Small intestine (tissue), 16 donors: Measurements from ENCODE around the gene SLFN12L. TPM values are rescaled to one million over a fixed set of nuclear protein-coding genes. Genes with fewer than 3 reads are reported as not detected.

Source experiments
- DNase-seq, 2 donors: peaks; one replicate each; pipeline versions ENCODE4 v3.0.0 to v3.0.0-alpha.2; 2013
- FAIRE-seq: peaks from 2 replicates; lab custom pipeline; 2012; peaks lifted over from hg19 to GRCh38; lab: Jason Lieb, UNC
- H3K27ac ChIP-seq, 3 donors: one replicate each; pipeline ENCODE4 v1.5.1; 2013; ENCODE audit warnings: low read length in 2 of 3, mild to moderate bottlenecking in 2 of 3, control low read depth in 1 of 3, inconsistent platforms in 1 of 3, low read depth in 1 of 3, moderate library complexity in 1 of 3
- H3K27me3 ChIP-seq, 3 donors: one replicate each; pipeline ENCODE4 v1.6.1; 2013; ENCODE audit warnings: low read length in 3 of 3, inconsistent platforms in 1 of 3; ENCODE audit not compliant: control insufficient read depth in 3 of 3, insufficient read depth in 3 of 3
- H3K36me3 ChIP-seq, 3 donors: one replicate each; pipeline ENCODE4 v1.6.1; 2013; ENCODE audit warnings: low read length in 3 of 3, inconsistent platforms in 1 of 3, low read depth in 1 of 3, mild to moderate bottlenecking in 1 of 3, moderate library complexity in 1 of 3; ENCODE audit not compliant: control insufficient read depth in 3 of 3, insufficient read depth in 2 of 3
- H3K4me1 ChIP-seq, 3 donors: one replicate each; pipeline ENCODE4 v1.6.1; 2013; ENCODE audit warnings: low read length in 2 of 3, inconsistent platforms in 1 of 3, low read depth in 1 of 3, mild to moderate bottlenecking in 1 of 3, moderate library complexity in 1 of 3; ENCODE audit not compliant: control insufficient read depth in 3 of 3, insufficient read depth in 2 of 3
- H3K4me3 ChIP-seq, 3 donors: one replicate each; pipeline ENCODE4 v1.5.1; 2013; ENCODE audit warnings: low read length in 3 of 3, control low read depth in 1 of 3, inconsistent platforms in 1 of 3, low read depth in 1 of 3, mild to moderate bottlenecking in 1 of 3, moderate library complexity in 1 of 3
- H3K9me3 ChIP-seq, 2 donors: one replicate each; pipeline ENCODE4 v1.6.1; 2013; ENCODE audit warnings: low read depth in 1 of 2, low read length in 1 of 2; ENCODE audit not compliant: control insufficient read depth in 2 of 2, insufficient read depth in 1 of 2
- WGBS, 3 donors: extraction: QIAGEN DNeasy Blood & Tissue Kit; methylation state at CpG; one replicate each; pipeline ENCODE4 v1.1.7; 2013; 5-methylcytosine and 5-hydroxymethylcytosine counted together
- long read RNA-seq, 10 donors: transcript quantifications; one replicate each; lab custom pipeline, GENCODE V29; 2026
- polyA plus RNA-seq, 4 donors: library from polyadenylated mRNA; stranded (reverse) in 3 of 4; unstranded in 1 of 4; fragments of 200-250 nt in 3 of 4; fragments of 120-200 nt in 1 of 4; gene quantifications; one replicate each; pipeline versions ENCODE4 v1.2.1 to v1.2.3, GENCODE V29; 2013
- donor health status: healthy with polysubstance abuse.
- donor health status: control.
- donor health status: control.
- donor health status: Bipolar disorder and iron deficiency.
- donor health status: healthy.

Gene SLFN12L
- under 1 TPM in 2 of 4 donors, not detected in 2; 0.34 to 0.83 TPM for polyA plus RNA-seq
- long read RNA-seq, donor 1: 0 reads
- long read RNA-seq, donor 2: 0 reads
- long read RNA-seq, donor 3: 0 reads
- long read RNA-seq, donor 4: 0 reads
- long read RNA-seq, donor 5: 0 reads
- long read RNA-seq, donor 6: 0 reads
- long read RNA-seq, donor 7: 0 reads
- long read RNA-seq, donor 8: 0 reads
- long read RNA-seq, donor 9: 0 reads
- long read RNA-seq, donor 10: 0 reads

GRCh38 chr17:35537601-35538141, at the start of gene SLFN12L:
SLFN12L (minus strand) TSS chr17:35537678; CDS start chr17:35522364, 15,314 bp downstream.
- DNase-seq: peak in 1 of 2 donors; percentile 60

GRCh38 chr17:35586569-35587073, 49.1 kb upstream of the SLFN12L start:
- DNase-seq: no peak
- H3K4me1 ChIP-seq: peaks cover 0 to 17% (median 2%) of the 10 kb centered on the region in 3 donors
- H3K27me3 ChIP-seq: peaks cover 0 to 2% (median 0%) of the 10 kb centered on the region in 3 donors
- no peak for FAIRE-seq
- H3K4me3 ChIP-seq: peak overlapping the region in 2 of 3 donors; percentile 83 to 89
- 27 to 35% (median 29%) methylated on average over 7 of the region's 7 CpGs for WGBS, 3 donors
- H3K27ac ChIP-seq: peak overlapping the region; percentile 79 to 98 (median 90)
- H3K36me3 ChIP-seq: no peaks in the 10 kb centered on the region
- H3K9me3 ChIP-seq: no peaks in the 10 kb centered on the region

More at GRCh38 chr17:35537601-35538141, at the start of gene SLFN12L:
- no peaks in the 10 kb centered on the region for H3K4me1 ChIP-seq
- peaks cover 0 to 3% (median 0%) of the 10 kb centered on the region in 3 donors for H3K27me3 ChIP-seq
- no peaks in the 10 kb centered on the region for H3K36me3 ChIP-seq
- 41 to 75% (median 68%) methylated on average over 2 of the region's 2 CpGs for WGBS, 3 donors
- no peak for FAIRE-seq
- peak within 1 kb of the TSS in 2 of 3 donors; percentile 5 to 28 for H3K4me3 ChIP-seq
- no peaks in the 10 kb centered on the region for H3K9me3 ChIP-seq
- peak within 1 kb of the TSS in 2 of 3 donors; percentile 69 to 93 for H3K27ac ChIP-seq

- FAIRE-seq: no peak
- Histone ChIP-seq H3K36me3 (no peaks in the 10 kb centered on the region), H3K4me3 (no peak overlapping the region), H3K9me3 (no peaks in the 10 kb centered on the region), H3K4me1 (peaks cover 0 to 15% (median 5%) of the 10 kb centered on the region in 3 donors), H3K27me3 (peaks cover 0 to 2% (median 0%) of the 10 kb centered on the region in 3 donors), H3K27ac (no peak overlapping the region)
- DNase-seq: no peak
- 75 to 89% (median 79%) methylated on average over 1 of the region's 1 CpG for WGBS, 3 donors
Observed at GRCh38 chr17:35584061-35584460, 46.6 kb upstream of the SLFN12L start.

GRCh38 chr17:35578929-35579432, 41.5 kb upstream of the SLFN12L start:
- no peak for FAIRE-seq
- DNase-seq: no peak
- H3K27ac ChIP-seq: peak overlapping the region; percentile 84 to 94 (median 88)

GRCh38 chr17:35578197-35578928, 40.9 kb upstream of the SLFN12L start, which contains the start of gene PEX12:
PEX12 (minus strand) TSS chr17:35578571; CDS start chr17:35578021, 550 bp downstream.
- H3K27ac ChIP-seq: peak within 1 kb of the TSS; percentile 84 to 94 (median 88)
- H3K36me3 ChIP-seq: peaks cover 0 to 4% (median 0%) of the 10 kb centered on the region in 3 donors
- DNase-seq (peak; percentile 94), FAIRE-seq (no peak)
- H3K4me1 ChIP-seq: peaks cover 0 to 3% (median 3%) of the 10 kb centered on the region in 3 donors
- H3K9me3 ChIP-seq: no peaks in the 10 kb centered on the region
- 0% methylated on average over 44 to 45 of the region's 45 CpGs for WGBS, 3 donors
- H3K4me3 ChIP-seq: peak within 1 kb of the TSS; percentile 53 to 80 (median 76)
- H3K27me3 ChIP-seq: no peaks in the 10 kb centered on the region

More at GRCh38 chr17:35578929-35579432, 41.5 kb upstream of the SLFN12L start:
- peak overlapping the region; percentile 53 to 80 (median 76) for H3K4me3 ChIP-seq
- H3K9me3 ChIP-seq: no peaks in the 10 kb centered on the region
- 1 to 3% (median 2%) methylated on average over 11 of the region's 11 CpGs for WGBS, 3 donors
- peaks cover 0 to 1% (median 0%) of the 10 kb centered on the region in 3 donors for H3K36me3 ChIP-seq
- peaks cover 0 to 3% (median 3%) of the 10 kb centered on the region in 3 donors for H3K4me1 ChIP-seq
- H3K27me3 ChIP-seq: no peaks in the 10 kb centered on the region

- peak overlapping the region; percentile 53 to 80 (median 76) for H3K4me3 ChIP-seq
- H3K27ac ChIP-seq: peak overlapping the region; percentile 84 to 94 (median 88)
- FAIRE-seq: no peak
- H3K27me3 ChIP-seq: no peaks in the 10 kb centered on the region
- DNase-seq: peak in 1 of 2 donors; percentile 45
- no peaks in the 10 kb centered on the region for H3K9me3 ChIP-seq
- 3 to 4% (median 3%) methylated on average over 8 of the region's 8 CpGs for WGBS, 3 donors
- peaks cover 0 to 3% (median 3%) of the 10 kb centered on the region in 3 donors for H3K4me1 ChIP-seq
- H3K36me3 ChIP-seq: peaks cover 0 to 4% (median 0%) of the 10 kb centered on the region in 3 donors
Observed at GRCh38 chr17:35577830-35578196, 40.3 kb upstream of the SLFN12L start.

- no peak overlapping the region for H3K4me3 ChIP-seq
- peaks cover 0 to 3% (median 3%) of the 10 kb centered on the region in 3 donors for H3K4me1 ChIP-seq
- no peaks in the 10 kb centered on the region for H3K27me3 ChIP-seq
- DNase-seq (no peak), FAIRE-seq (no peak)
- peaks cover 0 to 8% (median 0%) of the 10 kb centered on the region in 3 donors for H3K36me3 ChIP-seq
- WGBS, 3 donors: 81 to 92% (median 84%) methylated on average over 3 of the region's 3 CpGs
- H3K27ac ChIP-seq: no peak overlapping the region
- no peaks in the 10 kb centered on the region for H3K9me3 ChIP-seq
Observed at GRCh38 chr17:35575759-35576158, 38.3 kb upstream of the SLFN12L start.
